COLO668 (cell line): Measurements from ENCODE around the gene KCNE1.
"Not testable (repeated sequence)": the region's sequence is repeated elsewhere in the genome, so short reads cannot be mapped to it uniquely, and the experiment has no call there.

Experiments used
- DNase-seq: peaks from one replicate; lab custom pipeline; 2025; ENCODE audit not compliant: unreplicated experiment; lab: John Stamatoyannopoulos, UW

Gene KCNE1

DNA sequence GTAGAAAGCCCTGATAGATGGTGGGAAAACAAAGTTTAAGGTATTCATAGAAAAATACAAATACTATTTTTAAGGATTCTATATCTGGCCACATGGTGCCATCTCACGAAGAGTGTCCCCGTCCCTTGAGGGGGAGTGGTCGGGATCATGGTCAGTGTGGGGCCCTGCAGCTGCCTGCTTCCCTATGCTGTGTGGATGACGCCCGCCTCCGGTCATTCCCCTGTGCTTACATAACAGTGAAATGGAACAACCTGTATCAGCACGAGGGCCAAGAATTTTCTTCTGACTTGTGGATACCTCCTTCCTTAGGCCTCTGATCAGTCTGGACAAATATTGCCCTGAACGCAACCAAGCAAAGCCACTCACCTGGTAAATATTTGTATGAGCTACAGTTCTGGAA, 84.7 kb downstream of the KCNE1 start:
- not testable (repeated sequence) for DNase-seq

DNA sequence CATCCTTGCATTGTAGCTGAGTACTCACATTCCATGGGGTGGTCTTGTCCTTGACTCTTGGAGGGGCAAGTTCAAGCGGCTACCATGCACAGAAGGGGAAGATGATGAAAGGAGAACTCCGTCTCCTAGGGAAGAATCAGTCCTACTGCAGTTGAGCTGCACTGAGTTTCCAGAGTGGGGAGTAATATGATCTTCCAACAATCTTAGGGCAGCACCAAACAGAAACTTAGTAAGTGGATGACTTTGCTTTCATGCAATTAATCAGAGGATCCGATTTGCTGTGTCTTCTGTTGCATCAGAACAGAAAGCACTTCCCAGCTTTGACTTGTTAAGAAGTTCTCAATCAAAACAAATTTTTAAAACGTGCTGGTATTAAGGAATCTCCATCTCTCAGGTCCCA, 88.2 kb downstream of the KCNE1 start, which contains the start of gene SMIM34:
TSS of gene SMIM34 (minus strand) at position 147 of the 400 bp plus-strand sequence. CDS start at position 35, 112 bp downstream.
- not testable (repeated sequence) for DNase-seq

DNA sequence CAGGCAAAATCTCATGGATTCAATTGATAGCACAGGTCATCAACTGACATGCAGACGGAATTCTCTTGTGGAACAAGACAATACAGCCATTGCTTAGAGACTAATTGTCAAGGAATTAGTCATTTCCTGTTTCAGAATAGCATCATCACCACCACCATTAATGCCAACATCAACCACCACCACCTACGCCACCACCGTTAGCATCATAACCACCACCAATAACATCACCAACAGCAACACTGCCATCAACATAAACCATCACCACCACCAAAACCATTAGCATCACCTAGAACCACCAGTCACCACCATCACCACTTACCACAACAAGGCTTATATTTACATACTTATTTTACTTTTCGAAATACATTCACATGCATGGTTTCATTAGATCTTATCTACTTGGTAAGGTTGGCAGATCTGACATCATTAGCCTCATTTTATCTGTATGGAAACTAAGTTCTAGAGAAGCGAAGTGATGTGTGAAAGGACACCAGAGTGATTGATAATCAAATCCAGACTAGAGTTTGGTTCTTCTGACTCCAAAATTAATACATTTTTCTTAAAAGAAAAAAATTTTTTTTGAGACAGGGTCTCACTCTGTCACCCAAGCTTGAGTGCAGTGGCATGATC, 94.4 kb downstream of the KCNE1 start:
- DNase-seq, result not testable (repeated sequence)

DNA sequence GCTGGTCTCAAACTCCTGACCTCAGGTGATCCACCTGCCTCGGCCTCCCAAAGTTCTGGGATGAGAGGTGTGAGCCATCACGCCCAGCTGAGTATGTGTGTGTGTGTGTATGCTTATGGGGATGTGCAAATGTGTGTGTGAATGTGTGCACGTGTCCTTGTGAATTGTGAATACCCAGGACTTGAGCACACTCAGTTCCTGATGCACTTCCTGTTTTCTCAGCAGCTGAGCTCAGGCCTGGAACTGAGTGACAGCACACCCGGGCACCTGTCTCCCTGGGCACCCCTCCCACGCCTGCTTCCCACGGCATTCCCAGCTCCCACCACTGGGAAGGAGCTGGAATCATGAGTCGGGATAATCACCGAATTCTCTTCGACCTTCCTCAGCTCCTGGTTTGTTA, 104.7 kb downstream of the KCNE1 start:
- DNase-seq, result not testable (repeated sequence)

DNA sequence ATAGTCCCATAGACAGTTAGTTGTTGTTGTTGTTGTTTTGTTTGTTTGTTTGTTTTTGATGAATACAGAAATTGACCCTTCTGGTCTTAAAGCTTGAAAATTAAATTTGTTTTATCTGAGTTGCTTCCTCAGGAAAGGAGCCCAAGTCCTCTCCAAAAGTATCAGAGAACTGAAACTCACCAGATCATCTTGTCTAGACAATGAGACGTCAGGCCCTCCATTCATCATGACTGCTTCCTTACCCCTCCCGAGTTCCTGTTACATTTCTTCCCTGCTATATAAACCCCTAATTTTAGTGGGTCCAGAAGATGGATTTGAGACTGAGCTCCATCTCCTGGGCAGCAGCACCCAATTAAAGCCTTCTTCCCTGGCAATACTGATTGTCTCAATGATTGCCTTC, 105.3 kb downstream of the KCNE1 start:
- DNase-seq, result not testable (repeated sequence)

DNA sequence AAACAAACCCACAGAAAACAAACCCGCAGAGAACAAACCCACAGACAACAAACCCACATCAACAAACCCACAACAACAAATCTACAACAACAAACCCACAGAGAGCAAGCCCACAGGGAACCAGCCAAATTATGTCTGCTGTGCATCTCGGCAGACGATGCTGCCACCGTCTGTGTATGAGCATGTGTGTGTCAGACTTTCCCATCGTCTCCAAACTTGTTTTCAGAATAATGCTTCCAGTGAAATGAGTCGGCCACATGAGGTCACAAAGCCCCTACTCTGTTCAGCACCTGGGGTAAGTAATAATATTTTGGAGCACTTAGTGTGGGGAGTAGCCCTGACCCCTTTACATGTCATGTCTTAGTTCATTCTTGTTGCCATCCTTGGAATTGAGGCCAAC, 105.9 kb downstream of the KCNE1 start:
- DNase-seq, result not testable (repeated sequence)

DNA sequence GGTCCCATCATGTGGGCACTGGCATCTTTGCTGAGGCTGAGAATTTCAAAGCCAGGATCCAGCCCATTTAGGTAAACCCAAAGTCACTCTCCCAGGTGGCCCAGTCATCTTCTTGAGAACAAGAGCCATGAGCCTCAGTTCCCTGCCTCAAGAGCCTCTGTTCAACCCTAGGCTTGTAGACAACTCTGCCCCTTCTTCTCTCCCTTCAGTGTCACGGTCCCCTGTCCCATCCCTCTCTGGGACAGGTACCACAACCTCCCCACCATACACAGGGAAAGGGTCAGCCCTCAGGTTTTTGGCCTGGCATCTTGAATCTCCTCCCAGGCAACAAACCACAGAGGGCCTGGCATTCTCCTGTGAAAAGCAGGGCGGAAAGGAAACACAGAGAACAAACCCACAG, 106.3 kb downstream of the KCNE1 start:
- DNase-seq, result not testable (repeated sequence)

DNA sequence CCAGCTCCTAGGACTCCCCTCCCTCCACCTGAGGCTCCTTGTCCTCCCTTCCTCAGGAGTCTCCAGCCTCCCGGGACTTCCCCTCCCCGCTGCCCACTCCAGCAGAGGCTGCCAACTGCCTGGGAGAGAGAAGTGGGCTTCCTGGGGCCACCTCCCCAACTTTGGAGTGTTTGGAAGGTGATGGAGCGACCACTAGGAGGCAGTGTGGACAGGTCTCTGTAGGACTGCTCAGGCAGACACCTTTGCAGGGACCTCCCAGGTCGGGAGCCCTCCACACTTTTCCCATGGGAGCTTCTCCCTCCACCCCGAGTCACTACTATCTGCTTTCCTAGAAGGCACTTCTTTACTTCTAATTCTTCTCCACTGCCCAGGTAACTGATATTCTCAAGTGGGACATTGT, 107.3 kb downstream of the KCNE1 start:
- not testable (repeated sequence) for DNase-seq

DNA sequence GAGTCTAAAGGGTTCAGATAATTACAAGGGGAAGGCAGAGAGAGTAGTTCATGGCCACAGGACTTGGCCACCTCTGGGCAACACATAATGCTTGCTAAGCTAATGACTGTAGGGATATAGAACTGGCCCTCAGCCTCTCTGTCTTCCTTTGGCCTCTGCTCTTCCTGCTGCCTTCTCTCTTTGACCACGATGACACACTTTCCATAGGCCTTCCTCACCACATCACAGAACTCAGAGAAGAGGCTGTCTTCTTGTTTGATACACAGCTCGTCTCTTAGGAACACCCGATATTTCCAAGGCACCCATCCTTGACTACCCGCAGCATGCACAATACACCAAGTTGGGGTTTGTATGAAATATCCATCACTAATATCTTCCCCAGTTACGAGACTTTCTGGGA, 111.5 kb downstream of the KCNE1 start:
- DNase-seq, result not testable (repeated sequence)
